A673 (cell line): Measurements from ENCODE around the gene NCOR1. TPM values are rescaled to one million over a fixed set of nuclear protein-coding genes. Genes with fewer than 3 reads are reported as not detected.

ENCODE experiments used
- BruUV-seq: library from RNA; stranded (reverse); fragments of 400-500 nt; replicated peaks from 2 replicates; lab custom pipeline; 2021; lab: Mats Ljungman, UMichigan
- CTCF ChIA-PET: fragments of 300-600 bp; sonication (Branson Sonifier 250); formaldehyde crosslinking; loops from one replicate; lab custom pipeline; 2022; ENCODE audit warnings: antibody characterized with exemption; lab: Charles Lee
- POLR2A ChIA-PET: fragments of 300-600 bp; sonication (Branson Sonifier 250); formaldehyde crosslinking; loops from one replicate; lab custom pipeline; 2022; ENCODE audit warnings: antibody characterized with exemption; ENCODE audit not compliant: low non-redundant PET; lab: Charles Lee
- DNase-seq: peaks from one replicate; pipeline ENCODE4 v3.0.0-alpha.2; 2015; ENCODE audit warnings: low spot score
- H3K27ac ChIP-seq: fragments of 200-600 bp; sonication (generic); 2 replicates; pipeline ENCODE4 v1.5.1; 2016; ENCODE audit warnings: mixed run types, low read depth, mild to moderate bottlenecking, mixed read lengths, antibody characterized with exemption, low read length; ENCODE audit not compliant: poor library complexity, severe bottlenecking
- H3K27me3 ChIP-seq: fragments of 200-600 bp; sonication (generic); replicated peaks from 2 replicates; pipeline ENCODE4 v1.6.1; 2017; ENCODE audit warnings: mixed run types, low read depth, mild to moderate bottlenecking, mixed read lengths, antibody characterized with exemption, low read length; ENCODE audit not compliant: insufficient read depth, poor library complexity
- H3K36me3 ChIP-seq: fragments of 200-600 bp; sonication (generic); 2 replicates; pipeline ENCODE4 v1.6.1; 2016; ENCODE audit warnings: mixed run types, mild to moderate bottlenecking, mixed read lengths, antibody characterized with exemption, low read length; ENCODE audit not compliant: insufficient read depth, poor library complexity, severe bottlenecking
- H3K4me1 ChIP-seq: fragments of 200-600 bp; sonication (generic); 2 replicates; pipeline ENCODE4 v1.6.1; 2017; ENCODE audit warnings: mixed run types, mild to moderate bottlenecking, mixed read lengths, antibody characterized with exemption, low read length; ENCODE audit not compliant: insufficient read depth, poor library complexity, severe bottlenecking
- H3K4me3 ChIP-seq: fragments of 200-600 bp; sonication (generic); 2 replicates; pipeline ENCODE4 v1.5.1; 2016; ENCODE audit warnings: low read depth, mixed run types, mild to moderate bottlenecking, mixed read lengths, low read length; ENCODE audit not compliant: poor library complexity, severe bottlenecking
- H3K9me3 ChIP-seq: fragments of 200-600 bp; sonication (generic); 2 replicates; pipeline ENCODE4 v1.6.1; 2016; ENCODE audit warnings: mixed run types, low read depth, mild to moderate bottlenecking, mixed read lengths, antibody characterized with exemption, low read length; ENCODE audit not compliant: poor library complexity, severe bottlenecking
- EZH2 ChIP-seq: fragments of 200-600 bp; sonication (generic); IDR thresholded peaks from 2 replicates; pipeline ENCODE4 v1.6.1; 2017; ENCODE audit warnings: borderline replicate concordance, low read depth, mild to moderate bottlenecking, mixed read lengths, antibody characterized with exemption, low read length; ENCODE audit not compliant: poor library complexity, severe bottlenecking
- intact Hi-C: fragments of 100-400 bp; cut with micrococcal nuclease; formaldehyde crosslinking; loops from one replicate; pipeline ENCODE4 v1.10.0; 2022; ENCODE audit not compliant: unreplicated experiment
- total RNA-seq: library from RNA; stranded (reverse); gene quantifications from 2 replicates; pipeline ENCODE4 v1.2.3, GENCODE V29; 2021
- TF ChIP-seq, protein P1 (sequence below): fragments of 300-800, 200-600 bp; sonication (generic); conservative IDR thresholded peaks from 2 replicates; pipeline ENCODE4 v1.5.1; 2017; ENCODE audit warnings: low read depth, mild to moderate bottlenecking, antibody characterized with exemption, low read length, moderate library complexity, mixed read lengths

Gene NCOR1
- total RNA-seq, 1 experiment from 2014 or later, result 150 TPM

DNA sequence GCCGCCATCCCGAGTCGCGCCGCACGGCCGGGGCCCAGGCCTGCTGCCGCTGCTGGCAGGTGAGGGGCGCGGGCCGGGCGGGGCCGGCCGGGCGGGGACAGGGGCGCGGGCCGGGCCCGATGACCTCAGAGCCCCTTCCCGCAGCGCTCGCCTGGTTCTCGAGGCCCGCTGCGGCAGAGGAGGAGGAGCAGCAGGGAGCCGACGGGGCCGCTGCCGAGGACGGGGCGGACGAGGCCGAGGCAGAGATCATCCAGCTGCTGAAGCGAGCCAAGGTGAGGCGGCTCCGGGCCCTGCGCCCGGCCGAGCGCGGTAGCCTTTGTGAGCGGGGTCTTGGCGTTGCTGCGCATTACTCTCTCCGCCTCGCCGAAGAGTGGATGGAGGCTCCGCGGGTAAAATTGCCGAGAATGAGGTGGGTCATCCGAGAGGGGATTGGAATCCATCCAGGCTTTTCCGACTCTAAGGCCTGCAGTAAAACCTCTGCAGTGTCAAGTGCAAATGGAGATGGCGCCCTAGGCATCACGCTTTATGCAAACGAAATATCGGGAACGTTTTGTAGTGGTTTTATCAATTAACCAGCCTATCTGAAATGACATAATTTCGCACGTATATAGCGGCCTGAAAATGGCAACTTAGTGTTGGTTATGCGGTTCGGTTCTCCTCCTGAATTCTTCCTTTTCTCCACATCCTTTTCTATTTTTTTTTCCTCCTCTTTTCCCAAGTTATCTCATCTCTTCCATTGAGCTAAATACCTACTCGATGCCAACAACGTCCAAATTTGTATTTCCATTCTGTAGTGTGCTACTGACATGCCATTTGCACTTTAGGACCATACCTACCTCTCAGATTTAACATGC lies 215.1 kb downstream of the NCOR1 start:
- ChIA-PET POLR2A (interaction anchor here (0.6 kb wide), 1 partner anchor 170 kb away, joined by 9 read pairs; no protein-coding TSS in a partner anchor), CTCF (interaction anchor here (1.6 kb wide), 1 partner anchor 55 kb away, joined by 5 read pairs; the partner anchor contains the start of gene ADORA2B)
- peak; percentile 45 for DNase-seq
- Histone ChIP-seq H3K36me3 (peaks cover 44% of the 10 kb centered on the region), H3K27me3 (no peaks in the 10 kb centered on the region), H3K4me1 (peaks cover 5% of the 10 kb centered on the region), H3K4me3 (peak overlapping the region; percentile 86), H3K9me3 (peaks cover 8% of the 10 kb centered on the region), H3K27ac (peak overlapping the region; percentile 96)
- TF ChIP-seq EZH2, result no peak
- TF ChIP-seq, protein P1, sequence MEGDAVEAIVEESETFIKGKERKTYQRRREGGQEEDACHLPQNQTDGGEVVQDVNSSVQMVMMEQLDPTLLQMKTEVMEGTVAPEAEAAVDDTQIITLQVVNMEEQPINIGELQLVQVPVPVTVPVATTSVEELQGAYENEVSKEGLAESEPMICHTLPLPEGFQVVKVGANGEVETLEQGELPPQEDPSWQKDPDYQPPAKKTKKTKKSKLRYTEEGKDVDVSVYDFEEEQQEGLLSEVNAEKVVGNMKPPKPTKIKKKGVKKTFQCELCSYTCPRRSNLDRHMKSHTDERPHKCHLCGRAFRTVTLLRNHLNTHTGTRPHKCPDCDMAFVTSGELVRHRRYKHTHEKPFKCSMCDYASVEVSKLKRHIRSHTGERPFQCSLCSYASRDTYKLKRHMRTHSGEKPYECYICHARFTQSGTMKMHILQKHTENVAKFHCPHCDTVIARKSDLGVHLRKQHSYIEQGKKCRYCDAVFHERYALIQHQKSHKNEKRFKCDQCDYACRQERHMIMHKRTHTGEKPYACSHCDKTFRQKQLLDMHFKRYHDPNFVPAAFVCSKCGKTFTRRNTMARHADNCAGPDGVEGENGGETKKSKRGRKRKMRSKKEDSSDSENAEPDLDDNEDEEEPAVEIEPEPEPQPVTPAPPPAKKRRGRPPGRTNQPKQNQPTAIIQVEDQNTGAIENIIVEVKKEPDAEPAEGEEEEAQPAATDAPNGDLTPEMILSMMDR, result no peak
- BruUV-seq, result no TSS peak
- intact Hi-C loops, result loop anchor here (2.0 kb wide), 2 partner anchors 55 to 171 kb away; partner anchors contain the start of gene ADORA2B

DNA sequence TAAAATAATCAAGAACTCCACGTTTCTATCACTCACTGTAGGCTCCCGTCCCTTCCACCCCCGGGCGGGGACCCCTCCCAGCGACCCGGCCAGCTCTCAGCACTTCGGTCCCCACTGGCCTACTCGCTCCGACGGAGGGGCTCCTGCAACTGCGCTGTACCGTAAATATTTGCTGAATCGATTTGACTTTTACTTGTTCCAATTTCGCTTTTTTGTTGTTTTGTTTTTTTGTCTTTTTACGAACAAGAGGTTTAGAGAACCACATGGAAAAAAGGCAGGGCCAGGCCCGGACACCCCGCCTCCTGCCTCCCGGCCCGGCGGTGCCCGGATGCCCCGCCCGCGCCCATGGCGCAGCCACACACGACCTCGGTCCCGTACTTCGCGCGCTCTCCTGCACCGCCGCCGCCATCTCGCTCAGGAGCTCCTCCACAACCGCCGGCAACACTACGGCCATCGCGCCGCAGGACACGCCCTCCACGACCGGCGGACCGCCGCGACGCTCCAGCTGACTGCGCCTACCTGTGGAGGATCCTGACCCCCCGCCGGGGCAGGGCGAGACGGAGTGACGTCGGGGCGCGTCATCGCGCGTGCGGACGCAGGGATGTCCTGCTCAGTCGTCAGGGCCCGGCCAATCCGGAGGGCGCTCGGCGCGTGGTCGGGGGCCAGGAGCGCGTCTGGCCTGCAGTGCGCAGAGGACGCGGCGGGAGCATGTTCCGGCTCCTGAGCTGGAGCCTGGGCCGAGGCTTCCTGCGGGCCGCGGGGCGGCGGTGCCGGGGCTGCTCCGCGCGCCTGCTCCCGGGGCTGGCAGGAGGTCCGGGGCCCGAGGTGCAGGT lies 216.0 kb downstream of the NCOR1 start, which contains the start of the genes TTC19 and ZSWIM7:
Gene TTC19 (plus strand): TSS at position 684 of the 833 bp plus-strand sequence. CDS start 25 bp downstream, at position 709.
Gene ZSWIM7 (minus strand): TSS at position 564 of the 833 bp plus-strand sequence. CDS start 110 bp downstream, at position 454.
- TF ChIP-seq, protein P1, result no peak
- no peak for TF ChIP-seq EZH2
- peak; percentile 95 for DNase-seq
- Histone ChIP-seq H3K36me3 (peaks cover 35% of the 10 kb centered on the region), H3K27ac (peak within 1 kb of the TSS; percentile 96), H3K9me3 (peaks cover 8% of the 10 kb centered on the region), H3K4me1 (peaks cover 5% of the 10 kb centered on the region), H3K4me3 (peak within 1 kb of the TSS; percentile 86), H3K27me3 (no peaks in the 10 kb centered on the region)
- ChIA-PET POLR2A (interaction anchor here (0.6 kb wide), 1 partner anchor 169 kb away, joined by 9 read pairs; no protein-coding TSS in a partner anchor), CTCF (interaction anchor here (0.7 to 1.6 kb wide), 3 partner anchors 34 to 54 kb away, joined by 3 to 7 read pairs (median 5); partner anchors contain the start of gene ADORA2B)
- no TSS peak for BruUV-seq
- intact Hi-C loops, result loop anchor here (2.0 kb wide), 2 partner anchors 55 to 171 kb away; partner anchors contain the start of gene ADORA2B
